HCT116 (cell line): ENCODE results near the gene BRIP1. TPM values are rescaled to one million over a fixed set of nuclear protein-coding genes. Genes with fewer than 3 reads are reported as not detected.

Experiments
- ATAC-seq: fragments of 200-7000 bp; cut with Tn5 transposase; 2 replicates; pipeline ENCODE4 v1.9.1; 2020; ENCODE audit warnings: mild to moderate bottlenecking, moderate library complexity
- BruUV-seq: library from RNA; stranded (reverse); fragments of 400-500 nt; replicated peaks from 2 replicates; lab custom pipeline; 2021; lab: Mats Ljungman, UMichigan
- CTCF ChIA-PET: fragments of 300-600 bp; sonication (Branson Sonifier 250); formaldehyde crosslinking; loops from one replicate; lab custom pipeline; 2021; ENCODE audit warnings: antibody characterized with exemption; lab: Charles Lee
- POLR2A ChIA-PET: fragments of 300-600, 350-600 bp; sonication (Branson Sonifier 250); formaldehyde crosslinking; loops from one replicate; lab custom pipeline; 2021; ENCODE audit warnings: antibody characterized with exemption; lab: Charles Lee
- RAD21 ChIA-PET, 2 experiments: fragments of 300-600 bp; sonication (Branson Sonifier 250); formaldehyde crosslinking; loops; one replicate each; lab custom pipeline; 2023; ENCODE audit warnings: low total read pairs in 2 of 2; ENCODE audit not compliant: uncharacterized antibody in 2 of 2, unreplicated experiment in 2 of 2, low non-redundant PET in 1 of 2; lab: Charles Lee
- DNase-seq: peaks from one replicate; pipeline ENCODE4 v3.0.0-alpha.2; 2010; ENCODE audit warnings: low read depth, low spot score
- H2AFZ ChIP-seq: fragments of 200-600 bp; shearing (Covaris generic), sonication (generic); 2 replicates; pipeline ENCODE4 v1.6.1; 2017; ENCODE audit warnings: low read depth, mixed run types, mixed read lengths, antibody characterized with exemption, low read length; ENCODE audit not compliant: poor library complexity, severe bottlenecking
- H3K27ac ChIP-seq: 2 replicates; pipeline ENCODE4 v1.5.1; 2012; ENCODE audit warnings: low read depth, low read length
- H3K27me3 ChIP-seq: fragments of 200-600 bp; sonication (generic); 2 replicates; pipeline ENCODE4 v1.6.1; 2016; ENCODE audit warnings: mixed run types, low read length, mixed read lengths; ENCODE audit not compliant: insufficient read depth
- H3K36me3 ChIP-seq, 2 experiments: fragments of 200-500 bp in 1 of 2; fragments of 200-600 bp in 1 of 2; sonication (Bioruptor generic) in 1 of 2; sonication (generic) in 1 of 2; 2 replicates each; pipeline versions ENCODE4 v1.5.1 to v1.6.1; 2014 to 2016; ENCODE audit warnings: low read length in 2 of 2, inconsistent platforms in 1 of 2, mixed read lengths in 1 of 2, mixed run types in 1 of 2; ENCODE audit not compliant: insufficient read depth in 2 of 2, control insufficient read depth in 1 of 2
- H3K4me1 ChIP-seq, 2 experiments: fragments of 200-600 bp in 1 of 2; sonication (generic) in 1 of 2; 2 replicates each; pipeline versions ENCODE4 v1.5.1 to v1.6.1; 2012 to 2017; ENCODE audit warnings: low read length in 2 of 2, inconsistent platforms in 1 of 2, mild to moderate bottlenecking in 1 of 2, mixed read lengths in 1 of 2, mixed run types in 1 of 2, moderate library complexity in 1 of 2; ENCODE audit not compliant: insufficient read depth in 2 of 2, control insufficient read depth in 1 of 2
- H3K4me2 ChIP-seq: fragments of 200-600 bp; sonication (generic); 2 replicates; pipeline ENCODE4 v1.6.1; 2017; ENCODE audit warnings: mixed run types, low read length, mixed read lengths
- H3K4me3 ChIP-seq, 2 experiments: fragments of 200-600 bp in 1 of 2; sonication (generic) in 1 of 2; replicated peaks in 1 of 2; 2 replicates each; pipeline ENCODE4 v1.5.1; 2011 to 2016; ENCODE audit warnings: low read length in 2 of 2, control low read depth in 1 of 2, low read depth in 1 of 2, mild to moderate bottlenecking in 1 of 2, mixed read lengths in 1 of 2, mixed run types in 1 of 2
- H3K79me2 ChIP-seq: fragments of 200-600 bp; sonication (generic); 2 replicates; pipeline ENCODE4 v1.6.1; 2017; ENCODE audit warnings: mild to moderate bottlenecking, mixed run types, low read length, moderate library complexity, mixed read lengths; ENCODE audit not compliant: insufficient read depth
- H3K9ac ChIP-seq: fragments of 200-600 bp; sonication (generic); 2 replicates; pipeline ENCODE4 v1.6.1; 2016; ENCODE audit warnings: low read length, mixed read lengths
- H3K9me2 ChIP-seq: fragments of 200-600 bp; sonication (generic), shearing (Covaris generic); 2 replicates; pipeline ENCODE4 v1.6.1; 2017; ENCODE audit warnings: mixed run types, mild to moderate bottlenecking, moderate library complexity; ENCODE audit not compliant: insufficient read depth
- H3K9me3 ChIP-seq, 2 experiments: fragments of 200-500 bp in 1 of 2; fragments of 200-600 bp in 1 of 2; sonication (Bioruptor generic) in 1 of 2; sonication (generic) in 1 of 2; 2 replicates each; pipeline ENCODE4 v1.6.1; 2014 to 2017; ENCODE audit warnings: low read length in 2 of 2, mixed read lengths in 2 of 2, inconsistent platforms in 1 of 2, low read depth in 1 of 2, mild to moderate bottlenecking in 1 of 2, mixed run types in 1 of 2, moderate library complexity in 1 of 2; ENCODE audit not compliant: control insufficient read depth in 1 of 2, insufficient read depth in 1 of 2
- H4K20me1 ChIP-seq: fragments of 200-600 bp; sonication (generic), shearing (Covaris generic); 2 replicates; pipeline ENCODE4 v1.6.1; 2017; ENCODE audit warnings: mixed run types, mild to moderate bottlenecking, moderate library complexity; ENCODE audit not compliant: insufficient read depth
- FOSL1 ChIP-seq: IDR thresholded peaks from 2 replicates; pipeline ENCODE4 v1.6.1; 2012; ENCODE audit warnings: low read depth
- POLR2A ChIP-seq: IDR thresholded peaks from 2 replicates; pipeline ENCODE4 v1.7.0; 2011; ENCODE audit warnings: borderline replicate concordance; ENCODE audit not compliant: insufficient read depth, insufficient read length; ENCODE audit errors: extremely low read depth
- POLR2AphosphoS5 ChIP-seq: IDR thresholded peaks from 2 replicates; pipeline ENCODE4 v1.6.1; 2011; ENCODE audit warnings: mild to moderate bottlenecking, low read depth, low read length, moderate library complexity
- RAD21 ChIP-seq: IDR thresholded peaks from 2 replicates; pipeline ENCODE4 v1.6.1; 2012; ENCODE audit warnings: low read depth, mild to moderate bottlenecking
- SIN3A ChIP-seq: IDR thresholded peaks from 2 replicates; pipeline ENCODE4 v1.6.1; 2012; ENCODE audit warnings: low read depth
- SP1 ChIP-seq: IDR thresholded peaks from 2 replicates; pipeline ENCODE4 v1.6.1; 2012; ENCODE audit warnings: low read depth
- TCF7L2 ChIP-seq: IDR thresholded peaks from 2 replicates; pipeline ENCODE4 v1.7.0; 2011; ENCODE audit warnings: borderline replicate concordance, inconsistent platforms; ENCODE audit not compliant: insufficient read depth, insufficient read length; ENCODE audit errors: extremely low read depth
- YY1 ChIP-seq: IDR thresholded peaks from 2 replicates; pipeline ENCODE4 v1.6.1; 2011; ENCODE audit warnings: low read length, low read depth, moderate library complexity, mild to moderate bottlenecking; ENCODE audit not compliant: insufficient replicate concordance; ENCODE audit errors: extremely low read depth
- ZFX ChIP-seq: fragments of 450-650 bp; IDR thresholded peaks from 2 replicates; pipeline ENCODE4 v1.6.1; 2017
- ZNF274 ChIP-seq: fragments of 200-500 bp; sonication (Bioruptor generic); IDR thresholded peaks from 2 replicates; pipeline ENCODE4 v1.6.1; 2014; ENCODE audit warnings: mild to moderate bottlenecking, low read depth, low read length, inconsistent platforms
- intact Hi-C: fragments of 100-400 bp; cut with micrococcal nuclease; formaldehyde crosslinking; loops from 2 replicates; pipeline ENCODE4 v1.10.0; 2022
- total RNA-seq: library from RNA; stranded (reverse); gene quantifications from one replicate; pipeline ENCODE4 v1.2.1, GENCODE V29; 2021; ENCODE audit not compliant: unreplicated experiment
- TF ChIP-seq, protein P1 (sequence below): IDR thresholded peaks from 2 replicates; pipeline ENCODE4 v1.6.1; 2011; ENCODE audit warnings: mild to moderate bottlenecking, low read length, moderate library complexity; ENCODE audit not compliant: insufficient replicate concordance; ENCODE audit errors: extremely low read depth
- TF ChIP-seq, protein P2 (sequence below), 3 experiments: fragments of 200-600 bp in 1 of 3; sonication (generic) in 1 of 3; IDR thresholded peaks in 2 of 3; conservative IDR thresholded peaks in 1 of 3; 2 replicates each; pipeline ENCODE4 v1.5.1; 2012 to 2017; ENCODE audit warnings: low read depth in 2 of 3, low read length in 2 of 3, antibody characterized with exemption in 1 of 3, borderline replicate concordance in 1 of 3, control low read depth in 1 of 3, mild to moderate bottlenecking in 1 of 3, mixed read lengths in 1 of 3, mixed run types in 1 of 3, moderate library complexity in 1 of 3; ENCODE audit not compliant: insufficient read depth in 1 of 3

BRIP1 gene
- total RNA-seq, 1 experiment from 2014 or later, result 22.2 TPM

DNA sequence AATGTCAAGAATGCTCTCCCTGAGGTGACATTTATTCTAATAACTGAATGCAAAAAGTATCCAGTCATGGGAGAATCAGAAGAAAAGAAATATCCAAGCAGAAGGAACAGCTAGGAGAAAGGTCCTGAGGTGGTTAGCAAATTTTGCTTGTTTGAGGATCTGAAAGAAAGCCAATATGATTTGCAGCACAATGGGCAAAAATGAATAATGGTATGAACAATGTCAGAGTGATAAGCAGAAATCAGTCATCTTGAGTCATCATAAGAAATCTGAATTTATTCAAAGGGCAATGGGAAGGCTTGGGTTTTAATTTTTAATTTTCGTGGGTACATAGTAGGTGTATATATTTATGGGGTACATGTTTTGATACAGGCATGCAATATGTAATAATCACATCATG, 68.5 kb downstream of the BRIP1 start:
- no TSS peak for BruUV-seq
- no peak overlapping the region for H2AFZ ChIP-seq
- H3K9ac ChIP-seq, result no peak overlapping the region
- TF ChIP-seq, protein P1, sequence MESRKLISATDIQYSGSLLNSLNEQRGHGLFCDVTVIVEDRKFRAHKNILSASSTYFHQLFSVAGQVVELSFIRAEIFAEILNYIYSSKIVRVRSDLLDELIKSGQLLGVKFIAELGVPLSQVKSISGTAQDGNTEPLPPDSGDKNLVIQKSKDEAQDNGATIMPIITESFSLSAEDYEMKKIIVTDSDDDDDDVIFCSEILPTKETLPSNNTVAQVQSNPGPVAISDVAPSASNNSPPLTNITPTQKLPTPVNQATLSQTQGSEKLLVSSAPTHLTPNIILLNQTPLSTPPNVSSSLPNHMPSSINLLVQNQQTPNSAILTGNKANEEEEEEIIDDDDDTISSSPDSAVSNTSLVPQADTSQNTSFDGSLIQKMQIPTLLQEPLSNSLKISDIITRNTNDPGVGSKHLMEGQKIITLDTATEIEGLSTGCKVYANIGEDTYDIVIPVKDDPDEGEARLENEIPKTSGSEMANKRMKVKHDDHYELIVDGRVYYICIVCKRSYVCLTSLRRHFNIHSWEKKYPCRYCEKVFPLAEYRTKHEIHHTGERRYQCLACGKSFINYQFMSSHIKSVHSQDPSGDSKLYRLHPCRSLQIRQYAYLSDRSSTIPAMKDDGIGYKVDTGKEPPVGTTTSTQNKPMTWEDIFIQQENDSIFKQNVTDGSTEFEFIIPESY, result no peak
- TF ChIP-seq YY1 (no peak), POLR2AphosphoS5 (no peak), ZFX (no peak), ZNF274 (no peak), TCF7L2 (no peak), SP1 (no peak), POLR2A (no peak), SIN3A (no peak), FOSL1 (no peak), RAD21 (no peak)
- TF ChIP-seq, protein P2, sequence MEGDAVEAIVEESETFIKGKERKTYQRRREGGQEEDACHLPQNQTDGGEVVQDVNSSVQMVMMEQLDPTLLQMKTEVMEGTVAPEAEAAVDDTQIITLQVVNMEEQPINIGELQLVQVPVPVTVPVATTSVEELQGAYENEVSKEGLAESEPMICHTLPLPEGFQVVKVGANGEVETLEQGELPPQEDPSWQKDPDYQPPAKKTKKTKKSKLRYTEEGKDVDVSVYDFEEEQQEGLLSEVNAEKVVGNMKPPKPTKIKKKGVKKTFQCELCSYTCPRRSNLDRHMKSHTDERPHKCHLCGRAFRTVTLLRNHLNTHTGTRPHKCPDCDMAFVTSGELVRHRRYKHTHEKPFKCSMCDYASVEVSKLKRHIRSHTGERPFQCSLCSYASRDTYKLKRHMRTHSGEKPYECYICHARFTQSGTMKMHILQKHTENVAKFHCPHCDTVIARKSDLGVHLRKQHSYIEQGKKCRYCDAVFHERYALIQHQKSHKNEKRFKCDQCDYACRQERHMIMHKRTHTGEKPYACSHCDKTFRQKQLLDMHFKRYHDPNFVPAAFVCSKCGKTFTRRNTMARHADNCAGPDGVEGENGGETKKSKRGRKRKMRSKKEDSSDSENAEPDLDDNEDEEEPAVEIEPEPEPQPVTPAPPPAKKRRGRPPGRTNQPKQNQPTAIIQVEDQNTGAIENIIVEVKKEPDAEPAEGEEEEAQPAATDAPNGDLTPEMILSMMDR (IDR thresholded peaks at IDR 0.05 in 2 of 3, conservative IDR thresholded peaks at IDR 0.05 in 1 of 3; ENCODE audit: borderline replicate concordance in 1 of 3, insufficient read depth in 1 of 3, low read depth in 2 of 3, low read length in 2 of 3), result no peak
- no peaks in the 10 kb centered on the region for H3K79me2 ChIP-seq
- no peak overlapping the region for H3K4me2 ChIP-seq
- H3K27me3 ChIP-seq, result no peaks in the 10 kb centered on the region
- ATAC-seq (no peak), DNase-seq (no peak)
- RAD21 ChIA-PET, result no interaction called here
- CTCF ChIA-PET, result no interaction called here
- POLR2A ChIA-PET, result no interaction called here
- no peak overlapping the region for H3K4me3 ChIP-seq
- H3K27ac ChIP-seq, result no peak overlapping the region
- no peaks in the 10 kb centered on the region for H3K4me1 ChIP-seq
- peaks cover 2 to 24% of the 10 kb centered on the region in 2 experiments; a peak in 1 of 4 replicates for H3K36me3 ChIP-seq
- H3K9me3 ChIP-seq, result no peaks in the 10 kb centered on the region
- intact Hi-C loops, result loop anchor here (5.0 kb wide), 1 partner anchor 1557 kb away; no protein-coding TSS in a partner anchor
- H4K20me1 ChIP-seq, result no peaks in the 10 kb centered on the region
- H3K9me2 ChIP-seq, result no peaks in the 10 kb centered on the region
